ENCODE measurements around the gene MINDY4.

The MINDY4 gene

GRCh38 chr7:30776971-30777370 is 5.8 kb downstream of the MINDY4 start:
- DNase-seq: no peak

- peak; percentile 76 for DNase-seq
These were observed 7.2 kb downstream of the MINDY4 start for GRCh38 chr7:30778255-30779025.

GRCh38 chr7:30779574-30779973 is 8.4 kb downstream of the MINDY4 start:
- DNase-seq: no peak

- DNase-seq: no peak
These were observed 9.7 kb downstream of the MINDY4 start for GRCh38 chr7:30780941-30781340.

DNA sequence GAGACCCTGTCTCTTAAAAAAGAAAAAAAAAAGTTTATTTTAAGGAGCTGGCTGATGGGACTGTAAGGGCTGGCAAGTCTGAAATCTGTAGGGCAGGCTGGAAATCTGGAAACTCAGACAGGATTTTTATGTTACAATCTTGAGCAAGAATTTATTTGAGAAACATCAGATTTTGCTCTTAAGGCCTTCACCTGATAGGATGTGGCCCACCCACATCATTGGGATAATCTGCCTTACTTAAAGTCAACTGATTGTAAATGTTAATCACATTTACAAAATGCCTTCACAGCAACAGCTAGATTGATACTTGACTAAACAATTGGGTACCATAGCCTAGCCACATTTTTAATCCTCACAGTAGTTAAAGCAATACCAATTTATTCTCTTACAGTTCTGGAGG is 11.5 kb downstream of the MINDY4 start:
- DNase-seq: no peak

- DNase-seq: no peak
These were observed 14.6 kb downstream of the MINDY4 start for GRCh38 chr7:30785786-30786185.

DNA sequence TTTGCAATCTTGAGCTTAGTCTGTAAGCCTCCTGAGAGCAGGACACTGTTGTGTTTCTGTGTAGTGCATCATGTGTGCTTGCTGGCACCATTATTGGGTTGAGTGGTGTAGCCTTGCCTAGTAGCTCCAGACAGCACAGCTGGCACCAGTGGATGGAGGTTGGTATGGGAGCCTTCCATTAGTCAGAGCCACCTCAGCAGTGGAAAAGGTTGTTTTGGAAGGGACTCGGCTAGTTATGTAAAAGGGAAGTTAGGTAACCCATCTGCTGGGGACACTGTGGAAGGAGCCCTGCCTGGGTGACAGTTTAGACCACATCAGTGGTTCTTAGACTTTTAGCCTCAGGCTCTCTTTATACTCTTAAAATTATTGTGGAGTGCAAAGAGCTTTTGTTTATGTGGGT is 16.3 kb downstream of the MINDY4 start:
- DNase-seq: no peak

DNA sequence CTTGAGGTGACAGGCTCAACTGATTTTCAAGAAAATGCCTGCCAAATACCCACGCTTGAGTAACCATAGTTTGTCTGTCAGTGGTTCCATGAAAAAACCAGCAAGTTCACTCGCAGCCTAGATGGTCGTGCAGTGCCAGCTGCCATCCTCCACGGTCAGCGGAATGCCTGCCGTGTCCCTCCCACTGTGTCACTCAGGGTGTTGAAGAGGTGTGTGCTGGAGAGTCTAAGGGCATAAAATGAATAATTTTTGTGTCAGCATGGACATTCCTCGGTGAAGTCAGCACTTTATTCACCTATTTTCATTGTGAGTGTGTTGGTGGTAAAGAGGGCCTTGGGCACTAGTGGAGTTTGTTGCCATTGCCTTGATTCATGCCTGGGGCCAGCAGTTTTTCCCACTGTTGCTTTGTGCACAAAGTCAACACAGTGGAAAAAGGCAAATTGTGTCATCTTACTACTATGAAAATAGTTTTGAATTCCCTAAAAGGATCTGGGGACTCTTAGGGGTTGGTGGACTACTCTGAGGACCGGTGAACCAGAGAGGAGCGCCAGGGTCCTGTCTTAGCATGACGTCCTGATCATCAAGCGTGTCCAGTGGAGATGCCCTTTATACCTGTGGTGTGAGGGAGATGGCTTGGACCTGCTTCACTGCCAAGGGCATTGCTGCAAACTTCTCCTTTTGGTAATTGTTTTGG is 17.6 kb downstream of the MINDY4 start:
- no peak for DNase-seq

- DNase-seq: peak; percentile 21
These were observed 18.1 kb downstream of the MINDY4 start for GRCh38 chr7:30789334-30789711.

DNA sequence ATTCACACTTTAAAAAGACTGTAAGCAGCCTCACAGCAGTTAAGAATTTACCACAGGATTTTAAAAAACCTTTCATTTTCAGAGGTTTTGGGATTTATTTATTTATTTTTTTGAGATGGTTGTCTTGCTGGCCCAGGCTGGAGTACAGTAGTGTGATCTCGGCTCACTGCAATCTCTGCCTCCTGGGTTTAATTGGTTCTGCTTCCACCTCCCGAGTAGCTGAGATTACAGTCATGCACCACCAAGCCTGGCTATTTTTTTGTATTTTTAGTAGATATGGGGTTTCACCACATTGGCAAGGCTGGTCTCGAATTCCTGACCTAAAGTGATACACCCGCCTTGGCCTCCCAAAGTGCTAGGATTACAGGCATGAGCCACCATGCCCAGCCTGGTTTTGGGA is 19.1 kb downstream of the MINDY4 start:
- DNase-seq: no peak

DNA sequence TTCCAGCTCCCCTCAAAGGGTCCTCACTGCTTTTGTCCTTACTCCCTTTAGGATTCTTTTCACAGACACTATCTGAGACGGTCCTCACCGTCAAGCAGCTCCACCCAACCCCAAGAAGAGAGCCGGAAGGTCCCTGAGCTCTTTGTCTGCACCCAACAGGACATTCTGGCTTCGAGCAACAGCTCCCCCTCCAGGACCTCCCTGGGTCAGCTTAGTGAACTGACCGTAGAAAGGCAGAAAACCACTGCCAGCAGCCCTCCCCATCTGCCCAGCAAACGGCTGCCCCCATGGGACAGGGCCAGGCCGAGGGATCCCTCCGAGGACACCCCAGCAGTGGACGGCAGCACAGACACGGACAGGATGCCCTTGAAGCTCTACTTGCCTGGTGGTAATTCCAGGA is 19.9 kb downstream of the MINDY4 start:
- no peak for DNase-seq

- no peak for DNase-seq
These were observed 24.1 kb downstream of the MINDY4 start for GRCh38 chr7:30795161-30795948.

DNA sequence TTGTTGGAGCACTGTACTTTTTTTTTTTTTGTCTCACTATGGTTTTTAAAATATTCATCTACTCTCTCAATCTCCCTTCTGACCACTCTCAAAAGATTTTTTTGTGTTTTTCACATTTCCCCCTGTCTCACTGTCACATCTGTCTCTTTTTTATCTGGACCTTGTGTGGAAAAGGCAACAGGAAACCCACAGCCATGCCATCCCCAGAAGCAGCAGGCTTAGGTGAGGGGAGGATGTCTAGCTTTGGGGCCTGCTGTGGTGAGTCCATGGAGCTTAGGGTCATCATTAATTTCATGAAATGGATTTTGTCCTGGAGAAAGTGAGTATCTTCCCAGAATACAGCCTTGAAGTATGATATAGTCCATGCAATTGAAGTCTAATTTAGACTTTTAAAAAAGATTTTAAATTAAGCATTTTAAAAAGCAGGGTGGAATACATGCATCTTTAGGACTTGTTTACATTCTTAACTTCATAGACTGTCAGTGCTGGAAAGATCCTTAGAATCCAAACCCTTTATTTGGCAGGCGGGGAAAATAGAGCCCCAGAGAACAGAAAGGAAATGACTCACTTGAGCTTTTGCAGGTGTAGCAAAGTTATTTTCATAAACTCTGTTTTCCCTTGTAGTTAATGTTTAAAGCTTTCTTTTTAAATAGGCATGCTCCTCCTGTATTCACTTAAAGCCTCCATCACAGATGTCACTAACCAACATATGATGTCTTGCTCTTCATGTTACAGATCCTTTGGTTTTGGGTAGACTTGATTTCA is 25.1 kb downstream of the MINDY4 start:
- no peak for DNase-seq

GRCh38 chr7:30797176-30798040 is 26.2 kb downstream of the MINDY4 start:
- no peak for DNase-seq

DNA sequence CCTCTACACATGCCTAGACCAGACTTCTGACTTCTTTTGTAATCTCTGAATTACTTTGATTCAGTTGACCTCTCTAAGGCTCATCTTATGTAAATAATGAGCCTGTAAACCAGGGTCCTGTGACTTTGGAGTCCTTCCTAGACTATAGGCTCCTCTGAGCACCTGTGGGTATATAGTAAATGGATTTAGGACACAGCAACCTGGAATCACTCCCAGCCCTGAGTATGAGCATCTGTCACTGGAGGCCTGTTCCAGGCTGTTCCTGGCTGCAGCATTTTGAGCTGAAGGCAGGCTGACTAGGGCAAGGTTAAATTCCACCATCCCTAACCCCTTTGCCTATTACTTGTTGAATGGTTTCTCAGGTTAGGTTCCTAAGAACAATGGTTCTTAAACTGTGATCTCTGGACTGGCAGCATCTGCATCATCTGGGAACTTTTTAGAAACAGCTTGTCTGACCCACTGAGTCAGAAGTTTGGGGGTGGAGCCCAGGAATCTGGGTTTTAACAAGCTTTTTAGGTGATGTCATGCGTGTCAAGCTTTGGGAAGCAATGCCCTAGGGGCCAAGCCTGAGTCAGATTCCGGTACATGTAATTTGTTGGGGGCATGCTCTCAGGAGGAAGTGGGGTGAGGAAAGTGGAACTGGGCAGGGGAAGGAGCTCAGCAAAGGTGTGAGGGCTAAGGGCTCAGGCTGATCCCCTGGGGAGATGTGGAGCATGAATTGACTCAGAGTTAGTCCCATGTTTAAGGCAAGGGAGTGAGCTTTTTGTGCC is 28.2 kb downstream of the MINDY4 start:
- DNase-seq: peak; percentile 60

DNA sequence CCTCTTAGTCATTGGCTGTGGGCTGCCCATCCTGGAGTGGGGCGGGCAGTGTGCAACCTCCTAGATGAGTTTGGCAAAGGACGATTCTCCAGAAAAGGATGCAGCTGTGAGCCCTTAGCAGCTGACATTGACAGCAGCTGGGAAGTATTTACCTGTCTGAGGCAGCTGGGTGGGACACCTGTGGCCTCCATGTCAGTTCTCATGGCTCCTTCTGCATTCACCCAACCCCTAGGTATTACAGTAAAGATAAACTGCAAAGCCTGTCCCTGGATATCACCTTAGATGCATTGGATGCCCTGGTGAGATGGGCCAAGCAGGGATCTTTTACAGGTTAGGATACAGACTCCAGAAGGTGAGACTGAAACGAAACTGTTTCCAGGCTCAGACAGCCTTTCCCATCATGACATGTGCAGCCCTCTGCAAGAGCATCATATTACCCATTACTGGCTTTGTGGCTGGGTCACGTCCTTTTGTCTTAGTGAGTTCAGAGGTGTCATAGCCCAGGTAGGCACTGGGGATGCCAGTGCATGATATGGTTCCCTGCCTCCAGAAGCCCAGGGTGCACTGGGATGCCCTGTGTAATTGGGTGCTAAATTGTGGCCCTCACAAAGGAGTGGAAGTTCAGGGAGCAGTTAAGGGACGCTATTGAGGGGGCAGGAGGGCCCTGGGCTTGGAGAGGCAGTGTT is 28.9 kb downstream of the MINDY4 start:
- DNase-seq: no peak

GRCh38 chr7:30800785-30801252 is 29.6 kb downstream of the MINDY4 start:
- DNase-seq: peak; percentile 82

DNA sequence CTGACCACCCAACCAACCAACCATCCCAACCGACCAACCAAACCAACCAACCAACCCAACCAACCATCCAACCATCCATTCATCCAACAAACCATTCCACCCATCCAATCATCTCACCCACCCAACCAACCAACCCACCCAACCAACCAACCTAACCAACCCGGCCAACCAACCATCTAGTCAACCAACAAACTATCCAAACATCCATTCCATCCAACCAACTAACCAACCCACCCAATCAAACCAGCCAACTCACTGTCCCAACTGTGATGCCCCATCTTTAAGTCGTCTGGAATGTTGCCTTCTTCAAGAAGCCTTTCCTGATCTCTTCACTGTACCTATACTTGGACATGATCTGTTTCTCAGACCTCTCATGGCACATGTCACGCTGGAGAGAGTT is 31.6 kb downstream of the MINDY4 start:
- no peak for DNase-seq

GRCh38 chr7:30804078-30804661 is 33.0 kb downstream of the MINDY4 start:
- DNase-seq: peak; percentile 43

DNA sequence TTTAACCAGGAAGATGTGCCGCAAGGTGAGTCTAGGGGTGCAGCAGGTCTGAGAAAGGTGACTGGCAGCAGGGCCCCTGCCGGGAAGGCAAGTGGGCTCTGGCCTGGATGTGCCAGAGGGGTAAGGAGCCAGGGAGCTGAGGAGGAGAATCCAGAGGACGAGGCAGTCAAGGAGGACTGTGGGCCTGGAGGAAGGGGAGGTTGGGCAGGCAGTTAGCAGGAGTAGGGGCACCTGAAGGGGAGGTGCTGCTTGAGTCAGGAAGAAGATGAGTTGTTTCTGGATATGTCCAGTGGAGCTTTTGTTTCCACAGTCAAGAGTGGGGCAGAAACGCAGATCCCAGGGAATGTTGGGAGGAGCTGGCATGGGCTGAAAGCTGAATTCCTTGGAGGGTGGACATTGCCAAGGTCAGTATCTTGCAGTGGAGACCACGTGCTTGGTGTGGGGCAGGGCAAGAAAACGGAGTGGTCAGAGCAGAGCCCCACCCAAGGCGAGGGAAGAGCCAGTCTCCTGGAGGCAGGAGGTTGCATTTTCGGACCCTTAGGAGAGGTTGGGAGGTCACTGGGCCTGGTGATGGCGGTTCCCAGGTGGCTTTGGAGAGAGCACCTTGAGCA is 34.0 kb downstream of the MINDY4 start:
- DNase-seq: no peak

Measured in amniotic stem cell (primary cell).